ENCODE results near the gene DSTN. TPM values are rescaled to one million over a fixed set of nuclear protein-coding genes. Genes with fewer than 3 reads are reported as not detected.

The DSTN gene
- total RNA-seq, 1 donor from 2014 or later: 149 TPM

GRCh38 chr20:17541996-17542395, 27.9 kb upstream of the DSTN start:
- Histone ChIP-seq H3K4me3 (ENCODE audit: low read depth, low read length) (no peak overlapping the region), H3K36me3 (ENCODE audit: control insufficient read depth, insufficient read depth, low read length) (no peaks in the 10 kb centered on the region), H3K27me3 (ENCODE audit: control insufficient read depth, insufficient read depth, low read length) (no peaks in the 10 kb centered on the region)
- TF ChIP-seq, protein P1, sequence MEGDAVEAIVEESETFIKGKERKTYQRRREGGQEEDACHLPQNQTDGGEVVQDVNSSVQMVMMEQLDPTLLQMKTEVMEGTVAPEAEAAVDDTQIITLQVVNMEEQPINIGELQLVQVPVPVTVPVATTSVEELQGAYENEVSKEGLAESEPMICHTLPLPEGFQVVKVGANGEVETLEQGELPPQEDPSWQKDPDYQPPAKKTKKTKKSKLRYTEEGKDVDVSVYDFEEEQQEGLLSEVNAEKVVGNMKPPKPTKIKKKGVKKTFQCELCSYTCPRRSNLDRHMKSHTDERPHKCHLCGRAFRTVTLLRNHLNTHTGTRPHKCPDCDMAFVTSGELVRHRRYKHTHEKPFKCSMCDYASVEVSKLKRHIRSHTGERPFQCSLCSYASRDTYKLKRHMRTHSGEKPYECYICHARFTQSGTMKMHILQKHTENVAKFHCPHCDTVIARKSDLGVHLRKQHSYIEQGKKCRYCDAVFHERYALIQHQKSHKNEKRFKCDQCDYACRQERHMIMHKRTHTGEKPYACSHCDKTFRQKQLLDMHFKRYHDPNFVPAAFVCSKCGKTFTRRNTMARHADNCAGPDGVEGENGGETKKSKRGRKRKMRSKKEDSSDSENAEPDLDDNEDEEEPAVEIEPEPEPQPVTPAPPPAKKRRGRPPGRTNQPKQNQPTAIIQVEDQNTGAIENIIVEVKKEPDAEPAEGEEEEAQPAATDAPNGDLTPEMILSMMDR (IDR thresholded peaks at IDR 0.05; ENCODE audit: insufficient read depth, low read length, severe bottlenecking): no peak
- FAIRE-seq (no peak), DNase-seq (ENCODE audit: low read depth) (peak; percentile 87)

DNA sequence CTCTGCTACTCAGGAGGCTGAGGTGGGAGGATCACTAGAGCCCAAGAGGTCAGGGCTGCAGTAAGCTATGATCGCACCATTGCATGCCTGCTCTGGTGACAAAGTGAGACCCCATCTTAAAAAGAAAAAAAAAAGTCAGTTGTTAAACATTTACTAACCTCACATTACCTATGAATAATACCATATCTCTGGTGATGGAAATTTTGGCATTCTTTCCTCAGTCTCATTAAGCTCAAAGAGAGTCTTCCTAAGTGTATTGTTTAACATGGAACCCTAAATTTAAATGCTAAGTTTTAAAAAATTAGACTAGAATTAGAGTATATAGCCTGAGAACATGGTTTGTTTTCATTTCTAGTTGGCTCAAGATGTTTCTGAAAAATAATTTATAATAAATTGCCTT, 27.4 kb upstream of the DSTN start:
- FAIRE-seq (no peak), DNase-seq (ENCODE audit: low read depth) (no peak)
- Histone ChIP-seq H3K27me3 (ENCODE audit: control insufficient read depth, insufficient read depth, low read length) (no peaks in the 10 kb centered on the region), H3K36me3 (ENCODE audit: control insufficient read depth, insufficient read depth, low read length) (no peaks in the 10 kb centered on the region), H3K4me3 (ENCODE audit: low read depth, low read length) (no peak overlapping the region)
- TF ChIP-seq, protein P1 (IDR thresholded peaks at IDR 0.05; ENCODE audit: insufficient read depth, low read length, severe bottlenecking): no peak

DNA sequence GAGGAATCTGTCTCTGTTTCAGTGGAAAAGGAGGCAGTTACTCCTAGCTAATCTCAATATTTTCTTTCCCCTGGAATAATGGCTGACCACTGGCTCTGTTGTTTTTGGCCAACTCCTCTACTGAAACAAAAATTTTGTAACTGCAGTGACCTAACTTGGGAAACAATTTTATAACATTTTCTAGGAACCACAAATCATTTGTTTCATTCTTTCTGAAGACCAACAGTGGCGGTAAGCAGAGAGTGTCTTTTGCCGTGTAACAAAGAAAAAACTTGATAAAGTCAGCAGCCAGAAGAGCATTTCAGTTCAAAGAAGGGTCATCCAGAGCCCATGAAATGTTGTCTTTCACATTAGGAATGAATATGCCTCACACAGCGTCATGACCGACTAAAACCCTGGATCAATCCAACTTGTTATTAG, 26.9 kb upstream of the DSTN start:
- H3K36me3 ChIP-seq (ENCODE audit: control insufficient read depth, insufficient read depth, low read length): no peaks in the 10 kb centered on the region
- H3K27me3 ChIP-seq (ENCODE audit: control insufficient read depth, insufficient read depth, low read length): no peaks in the 10 kb centered on the region
- FAIRE-seq (no peak), DNase-seq (ENCODE audit: low read depth) (no peak)
- H3K4me3 ChIP-seq (ENCODE audit: low read depth, low read length): no peak overlapping the region
- TF ChIP-seq, protein P1 (IDR thresholded peaks at IDR 0.05; ENCODE audit: insufficient read depth, low read length, severe bottlenecking): no peak

GRCh38 chr20:17543531-17544131, 26.2 kb upstream of the DSTN start:
- Histone ChIP-seq H3K36me3 (ENCODE audit: control insufficient read depth, insufficient read depth, low read length) (no peaks in the 10 kb centered on the region), H3K27me3 (ENCODE audit: control insufficient read depth, insufficient read depth, low read length) (no peaks in the 10 kb centered on the region), H3K4me3 (ENCODE audit: low read depth, low read length) (no peak overlapping the region)
- DNase-seq (ENCODE audit: low read depth) (peak; percentile 49), FAIRE-seq (no peak)
- TF ChIP-seq, protein P1 (IDR thresholded peaks at IDR 0.05; ENCODE audit: insufficient read depth, low read length, severe bottlenecking): no peak

DNA sequence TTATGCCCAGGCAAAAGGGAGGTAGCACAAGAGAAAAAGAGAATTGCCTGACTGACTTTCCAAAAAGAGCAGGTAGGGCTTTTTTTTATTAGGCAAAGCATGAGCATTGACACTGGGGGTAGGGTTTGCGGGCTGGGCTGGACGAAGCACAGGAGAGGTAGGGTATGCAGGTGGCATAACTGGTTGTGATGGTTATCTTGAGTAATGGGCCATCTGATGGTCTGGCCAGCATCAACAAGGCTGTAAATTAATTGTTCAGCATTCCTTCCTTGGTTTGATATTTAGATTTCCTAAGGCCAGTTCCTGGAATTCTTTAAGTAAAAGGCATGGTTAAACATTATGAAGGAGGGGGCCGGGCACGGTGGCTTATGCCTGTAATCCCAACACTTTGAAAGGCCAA, 24.7 kb upstream of the DSTN start:
- H3K36me3 ChIP-seq (ENCODE audit: control insufficient read depth, insufficient read depth, low read length): no peaks in the 10 kb centered on the region
- no peaks in the 10 kb centered on the region for H3K27me3 ChIP-seq (ENCODE audit: control insufficient read depth, insufficient read depth, low read length)
- FAIRE-seq (no peak), DNase-seq (ENCODE audit: low read depth) (no peak)
- TF ChIP-seq, protein P1 (IDR thresholded peaks at IDR 0.05; ENCODE audit: insufficient read depth, low read length, severe bottlenecking): no peak
- no peak overlapping the region for H3K4me3 ChIP-seq (ENCODE audit: low read depth, low read length)

- TF ChIP-seq, protein P1 (IDR thresholded peaks at IDR 0.05; ENCODE audit: insufficient read depth, low read length, severe bottlenecking): no peak
- DNase-seq (ENCODE audit: low read depth) (peak; percentile 51), FAIRE-seq (no peak)
- no peak overlapping the region for H3K4me3 ChIP-seq (ENCODE audit: low read depth, low read length)
- no peaks in the 10 kb centered on the region for H3K36me3 ChIP-seq (ENCODE audit: control insufficient read depth, insufficient read depth, low read length)
- H3K27me3 ChIP-seq (ENCODE audit: control insufficient read depth, insufficient read depth, low read length): no peaks in the 10 kb centered on the region
Measured at GRCh38 chr20:17549131-17549530, 20.7 kb upstream of the DSTN start.
